ENCODE results near the gene TMEM178B. TPM values are rescaled to one million over a fixed set of nuclear protein-coding genes. Genes with fewer than 3 reads are reported as not detected.

The TMEM178B gene
- total RNA-seq, 1 experiment from 2014 or later: not detected

- no peaks in the 10 kb centered on the region for H3K36me3 ChIP-seq (ENCODE audit: low read depth)
- H3K4me1 ChIP-seq (replicated peaks; ENCODE audit: insufficient read depth): no peaks in the 10 kb centered on the region
- no peaks in the 10 kb centered on the region for H3K79me2 ChIP-seq (ENCODE audit: low read depth)
- no peak overlapping the region for H2AFZ ChIP-seq
- TF ChIP-seq EZH2 (IDR thresholded peaks at IDR 0.05; ENCODE audit: low read depth) (no peak), CTCF (conservative IDR thresholded peaks at IDR 0.05) (no peak)
- H3K4me3 ChIP-seq: no peak overlapping the region
- POLR2A ChIA-PET (ENCODE audit: unreplicated experiment): no interaction called here
- DNase-seq: no peak
- BruUV-seq (replicated peaks): no TSS peak
- no peaks in the 10 kb centered on the region for H3F3A ChIP-seq (ENCODE audit: insufficient read depth, low read depth)
- no peak overlapping the region for H3K4me2 ChIP-seq
- peaks cover 89% of the 10 kb centered on the region for H3K27me3 ChIP-seq (ENCODE audit: insufficient read depth, low read depth)
- CTCF ChIA-PET: no interaction called here
- intact Hi-C loops (cut with micrococcal nuclease; ENCODE audit: unreplicated experiment): no loop called here
- H3K9me2 ChIP-seq (ENCODE audit: insufficient read depth): no peaks in the 10 kb centered on the region
- H4K20me1 ChIP-seq (ENCODE audit: insufficient read depth): no peaks in the 10 kb centered on the region
- H3K9me3 ChIP-seq (ENCODE audit: insufficient read depth, low read depth): no peaks in the 10 kb centered on the region
- H3K27ac ChIP-seq: no peak overlapping the region
Observed at GRCh38 chr7:141415999-141416398, 342.1 kb downstream of the TMEM178B start.

- no peaks in the 10 kb centered on the region for H3K9me2 ChIP-seq (ENCODE audit: insufficient read depth)
- peaks cover 91% of the 10 kb centered on the region for H3K27me3 ChIP-seq (ENCODE audit: insufficient read depth, low read depth)
- H3K79me2 ChIP-seq (ENCODE audit: low read depth): no peaks in the 10 kb centered on the region
- CTCF ChIA-PET: no interaction called here
- no peaks in the 10 kb centered on the region for H4K20me1 ChIP-seq (ENCODE audit: insufficient read depth)
- H3K27ac ChIP-seq: no peak overlapping the region
- no peak for DNase-seq
- intact Hi-C loops (cut with micrococcal nuclease; ENCODE audit: unreplicated experiment): no loop called here
- POLR2A ChIA-PET (ENCODE audit: unreplicated experiment): no interaction called here
- TF ChIP-seq CTCF (conservative IDR thresholded peaks at IDR 0.05): no peak
- TF ChIP-seq EZH2 (IDR thresholded peaks at IDR 0.05; ENCODE audit: low read depth): no peak
- no peaks in the 10 kb centered on the region for H3F3A ChIP-seq (ENCODE audit: insufficient read depth, low read depth)
- H3K4me1 ChIP-seq (replicated peaks; ENCODE audit: insufficient read depth): no peaks in the 10 kb centered on the region
- BruUV-seq (replicated peaks): no TSS peak
- no peaks in the 10 kb centered on the region for H3K36me3 ChIP-seq (ENCODE audit: low read depth)
- no peaks in the 10 kb centered on the region for H3K9me3 ChIP-seq (ENCODE audit: insufficient read depth, low read depth)
- no peak overlapping the region for H3K4me2 ChIP-seq
- H3K4me3 ChIP-seq: no peak overlapping the region
- H2AFZ ChIP-seq: no peak overlapping the region
Observed at GRCh38 chr7:141416650-141417270, 342.9 kb downstream of the TMEM178B start.

GRCh38 chr7:141417506-141417905 is 343.6 kb downstream of the TMEM178B start:
- CTCF ChIA-PET: no interaction called here
- intact Hi-C loops (cut with micrococcal nuclease; ENCODE audit: unreplicated experiment): no loop called here
- Histone ChIP-seq H4K20me1 (ENCODE audit: insufficient read depth) (no peaks in the 10 kb centered on the region), H3K79me2 (ENCODE audit: low read depth) (no peaks in the 10 kb centered on the region), H3K9me2 (ENCODE audit: insufficient read depth) (no peaks in the 10 kb centered on the region), H3K27me3 (ENCODE audit: insufficient read depth, low read depth) (peaks cover 90% of the 10 kb centered on the region), H3F3A (ENCODE audit: insufficient read depth, low read depth) (no peaks in the 10 kb centered on the region), H3K36me3 (ENCODE audit: low read depth) (no peaks in the 10 kb centered on the region), H3K9me3 (ENCODE audit: insufficient read depth, low read depth) (no peaks in the 10 kb centered on the region), H3K27ac (no peak overlapping the region), H3K4me2 (no peak overlapping the region), H3K4me1 (replicated peaks; ENCODE audit: insufficient read depth) (no peaks in the 10 kb centered on the region), H3K4me3 (no peak overlapping the region), H2AFZ (no peak overlapping the region)
- POLR2A ChIA-PET (ENCODE audit: unreplicated experiment): no interaction called here
- TF ChIP-seq CTCF (conservative IDR thresholded peaks at IDR 0.05) (no peak), EZH2 (IDR thresholded peaks at IDR 0.05; ENCODE audit: low read depth) (no peak)
- BruUV-seq (replicated peaks): no TSS peak
- DNase-seq: no peak

All from PC-9 (cell line).